Activated CD8-positive, alpha-beta memory T cell treated with anti-CD3 and anti-CD28 coated beads, Interleukin-2, amount 50 U/mL, for 1 hour (primary cell): ENCODE measurements around the gene CPN2.

ENCODE experiments used
- DNase-seq: peaks from one replicate; pipeline ENCODE4 v3.0.0-alpha.2; 2020; ENCODE audit errors: extremely low read depth

CPN2 gene

GRCh38 chr3:194294895-194295214 lies 56.3 kb downstream of the CPN2 start:
- no peak for DNase-seq

- DNase-seq = no peak
Measured at GRCh38 chr3:194294199-194294894, 56.8 kb downstream of the CPN2 start.

GRCh38 chr3:194293546-194294198 lies 57.5 kb downstream of the CPN2 start:
- no peak for DNase-seq

- DNase-seq = no peak
Measured at GRCh38 chr3:194292331-194292730, 58.8 kb downstream of the CPN2 start.
